ENCODE data around the gene CCNL1. TPM values are rescaled to one million over a fixed set of nuclear protein-coding genes. Genes with fewer than 3 reads are reported as not detected.

The CCNL1 gene
- total RNA-seq, 1 experiment from 2014 or later, result 118 TPM

DNA sequence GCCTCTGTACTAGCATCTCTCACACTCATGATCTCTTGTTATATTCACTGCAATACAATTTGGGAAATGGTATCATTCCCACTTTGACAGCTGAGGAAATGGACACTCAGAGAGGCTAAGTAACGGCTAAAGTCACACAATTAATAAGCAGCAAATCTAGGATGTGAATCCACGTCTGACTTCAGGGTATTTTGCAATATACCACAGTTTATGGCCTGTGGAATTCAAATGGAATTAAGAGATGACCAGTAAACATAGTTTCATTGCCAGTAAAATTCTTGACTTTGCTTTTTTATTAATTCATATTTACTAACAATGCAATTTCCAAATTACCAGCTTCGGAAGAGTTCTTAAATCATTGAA is 61.1 kb downstream of the CCNL1 start:
- Histone ChIP-seq H3K4me1 (ENCODE audit: control insufficient read depth, insufficient read depth, low read length) (no peaks in the 10 kb centered on the region), H3K27me3 (ENCODE audit: control insufficient read depth, insufficient read depth, low read length) (no peaks in the 10 kb centered on the region), H3K27ac (ENCODE audit: low read length) (no peak overlapping the region), H3K9me3 (ENCODE audit: control insufficient read depth, insufficient read depth, low read depth, low read length) (no peaks in the 10 kb centered on the region), H3K36me3 (ENCODE audit: control insufficient read depth, insufficient read depth, low read length) (no peaks in the 10 kb centered on the region), H3K4me3 (ENCODE audit: low read depth in 2 of 2, low read length in 2 of 2) (no peak overlapping the region)
- intact Hi-C loops (cut with micrococcal nuclease; ENCODE audit: unreplicated experiment) (no loop called here), in situ Hi-C loops (cut with HindIII; ENCODE audit: low pct_unique_long_range_greater_than_20kb, low sequenced_read_pairs) (no loop called here)
- CTCF ChIA-PET, result no interaction called here
- TF ChIP-seq POLR2AphosphoS5 (IDR thresholded peaks at IDR 0.05; ENCODE audit: low read depth, low read length) (no peak), SIN3A (IDR thresholded peaks at IDR 0.05; ENCODE audit: borderline replicate concordance, insufficient read depth, low read depth, low read length) (no peak), TCF7L2 (IDR thresholded peaks at IDR 0.05; ENCODE audit: low read depth, low read length) (no peak)
- TF ChIP-seq, protein P1, sequence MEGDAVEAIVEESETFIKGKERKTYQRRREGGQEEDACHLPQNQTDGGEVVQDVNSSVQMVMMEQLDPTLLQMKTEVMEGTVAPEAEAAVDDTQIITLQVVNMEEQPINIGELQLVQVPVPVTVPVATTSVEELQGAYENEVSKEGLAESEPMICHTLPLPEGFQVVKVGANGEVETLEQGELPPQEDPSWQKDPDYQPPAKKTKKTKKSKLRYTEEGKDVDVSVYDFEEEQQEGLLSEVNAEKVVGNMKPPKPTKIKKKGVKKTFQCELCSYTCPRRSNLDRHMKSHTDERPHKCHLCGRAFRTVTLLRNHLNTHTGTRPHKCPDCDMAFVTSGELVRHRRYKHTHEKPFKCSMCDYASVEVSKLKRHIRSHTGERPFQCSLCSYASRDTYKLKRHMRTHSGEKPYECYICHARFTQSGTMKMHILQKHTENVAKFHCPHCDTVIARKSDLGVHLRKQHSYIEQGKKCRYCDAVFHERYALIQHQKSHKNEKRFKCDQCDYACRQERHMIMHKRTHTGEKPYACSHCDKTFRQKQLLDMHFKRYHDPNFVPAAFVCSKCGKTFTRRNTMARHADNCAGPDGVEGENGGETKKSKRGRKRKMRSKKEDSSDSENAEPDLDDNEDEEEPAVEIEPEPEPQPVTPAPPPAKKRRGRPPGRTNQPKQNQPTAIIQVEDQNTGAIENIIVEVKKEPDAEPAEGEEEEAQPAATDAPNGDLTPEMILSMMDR (IDR thresholded peaks at IDR 0.05), result no peak
- TF ChIP-seq, protein P2, sequence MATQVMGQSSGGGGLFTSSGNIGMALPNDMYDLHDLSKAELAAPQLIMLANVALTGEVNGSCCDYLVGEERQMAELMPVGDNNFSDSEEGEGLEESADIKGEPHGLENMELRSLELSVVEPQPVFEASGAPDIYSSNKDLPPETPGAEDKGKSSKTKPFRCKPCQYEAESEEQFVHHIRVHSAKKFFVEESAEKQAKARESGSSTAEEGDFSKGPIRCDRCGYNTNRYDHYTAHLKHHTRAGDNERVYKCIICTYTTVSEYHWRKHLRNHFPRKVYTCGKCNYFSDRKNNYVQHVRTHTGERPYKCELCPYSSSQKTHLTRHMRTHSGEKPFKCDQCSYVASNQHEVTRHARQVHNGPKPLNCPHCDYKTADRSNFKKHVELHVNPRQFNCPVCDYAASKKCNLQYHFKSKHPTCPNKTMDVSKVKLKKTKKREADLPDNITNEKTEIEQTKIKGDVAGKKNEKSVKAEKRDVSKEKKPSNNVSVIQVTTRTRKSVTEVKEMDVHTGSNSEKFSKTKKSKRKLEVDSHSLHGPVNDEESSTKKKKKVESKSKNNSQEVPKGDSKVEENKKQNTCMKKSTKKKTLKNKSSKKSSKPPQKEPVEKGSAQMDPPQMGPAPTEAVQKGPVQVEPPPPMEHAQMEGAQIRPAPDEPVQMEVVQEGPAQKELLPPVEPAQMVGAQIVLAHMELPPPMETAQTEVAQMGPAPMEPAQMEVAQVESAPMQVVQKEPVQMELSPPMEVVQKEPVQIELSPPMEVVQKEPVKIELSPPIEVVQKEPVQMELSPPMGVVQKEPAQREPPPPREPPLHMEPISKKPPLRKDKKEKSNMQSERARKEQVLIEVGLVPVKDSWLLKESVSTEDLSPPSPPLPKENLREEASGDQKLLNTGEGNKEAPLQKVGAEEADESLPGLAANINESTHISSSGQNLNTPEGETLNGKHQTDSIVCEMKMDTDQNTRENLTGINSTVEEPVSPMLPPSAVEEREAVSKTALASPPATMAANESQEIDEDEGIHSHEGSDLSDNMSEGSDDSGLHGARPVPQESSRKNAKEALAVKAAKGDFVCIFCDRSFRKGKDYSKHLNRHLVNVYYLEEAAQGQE (IDR thresholded peaks at IDR 0.05; ENCODE audit: insufficient read depth in 1 of 2, low read depth in 2 of 2, low read length in 1 of 2), result no peak
- no peak for ATAC-seq
- POLR2A ChIA-PET, result no interaction called here
- BruUV-seq (replicated peaks), result no TSS peak
- DNase-seq (ENCODE audit: low read depth, low spot score), result no peak

DNA sequence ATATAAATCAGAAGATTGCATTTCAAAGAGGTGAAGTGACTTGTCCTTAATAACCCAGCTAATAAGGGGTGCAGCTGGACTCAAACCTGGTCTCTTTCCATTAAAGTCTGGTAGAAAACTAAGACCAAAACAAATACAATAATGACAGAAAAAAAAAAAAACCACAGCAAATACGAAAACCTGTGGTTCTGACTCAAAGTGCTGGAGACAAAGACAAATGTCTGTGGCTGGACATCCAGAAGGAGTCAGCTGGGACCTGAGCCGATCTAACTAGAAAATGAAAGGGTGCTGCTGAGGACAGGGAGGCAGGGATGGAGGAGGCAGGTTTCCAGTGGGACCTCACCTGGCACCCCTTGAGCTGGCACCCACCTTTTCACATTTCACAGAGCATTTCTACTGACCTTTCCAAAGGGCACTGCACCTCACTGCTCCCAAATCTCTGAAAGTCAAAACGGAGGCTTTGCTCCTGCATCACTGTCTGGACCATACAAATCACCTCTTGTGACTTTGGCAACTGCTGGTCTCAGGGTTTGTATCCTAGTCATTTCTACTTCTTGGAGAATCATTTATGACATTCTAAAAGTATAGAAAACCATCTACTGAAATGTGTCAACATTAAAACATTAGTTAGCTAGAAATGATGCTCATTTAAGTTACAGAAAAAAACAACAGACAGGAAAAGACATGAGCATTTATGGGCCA is 61.7 kb downstream of the CCNL1 start:
- in situ Hi-C loops (cut with HindIII; ENCODE audit: low pct_unique_long_range_greater_than_20kb, low sequenced_read_pairs) (no loop called here), intact Hi-C loops (cut with micrococcal nuclease; ENCODE audit: unreplicated experiment) (no loop called here)
- Histone ChIP-seq H3K9me3 (ENCODE audit: control insufficient read depth, insufficient read depth, low read depth, low read length) (no peaks in the 10 kb centered on the region), H3K4me3 (ENCODE audit: low read depth in 2 of 2, low read length in 2 of 2) (no peak overlapping the region), H3K36me3 (ENCODE audit: control insufficient read depth, insufficient read depth, low read length) (no peaks in the 10 kb centered on the region), H3K27ac (ENCODE audit: low read length) (no peak overlapping the region), H3K4me1 (ENCODE audit: control insufficient read depth, insufficient read depth, low read length) (no peaks in the 10 kb centered on the region), H3K27me3 (ENCODE audit: control insufficient read depth, insufficient read depth, low read length) (no peaks in the 10 kb centered on the region)
- no TSS peak for BruUV-seq (replicated peaks)
- TF ChIP-seq, protein P1 (IDR thresholded peaks at IDR 0.05), result no peak
- TF ChIP-seq, protein P2 (IDR thresholded peaks at IDR 0.05; ENCODE audit: insufficient read depth in 1 of 2, low read depth in 2 of 2, low read length in 1 of 2), result no peak
- TF ChIP-seq SIN3A (IDR thresholded peaks at IDR 0.05; ENCODE audit: borderline replicate concordance, insufficient read depth, low read depth, low read length) (no peak), TCF7L2 (IDR thresholded peaks at IDR 0.05; ENCODE audit: low read depth, low read length) (no peak), POLR2AphosphoS5 (IDR thresholded peaks at IDR 0.05; ENCODE audit: low read depth, low read length) (no peak)
- ATAC-seq (no peak), DNase-seq (ENCODE audit: low read depth, low spot score) (no peak)
- ChIA-PET POLR2A (no interaction called here), CTCF (interaction anchor here (1.2 kb wide), 1 partner anchor 12 kb away, joined by 5 read pairs; no protein-coding TSS in a partner anchor)

Measured in Panc1 (cell line).